Measurements from ENCODE around the gene FBF1.
"Not testable (repeated sequence)": the region's sequence is repeated elsewhere in the genome, so short reads cannot be mapped to it uniquely, and the experiment has no call there.

Gene FBF1

GRCh38 chr17:75874323-75875181, 66.3 kb downstream of the FBF1 start:
- Histone ChIP-seq H3K4me1 (ENCODE audit: low read depth, poor library complexity, severe bottlenecking) (peaks cover 39% of the 10 kb centered on the region), H3K36me3 (ENCODE audit: insufficient read depth) (no peaks in the 10 kb centered on the region), H2AFZ (ENCODE audit: low read depth) (no peak overlapping the region), H3K9ac (no peak overlapping the region), H3K4me3 (IDR thresholded peaks at IDR 0.05; ENCODE audit: insufficient read depth, low read depth, low read length) (no peak overlapping the region), H4K20me1 (ENCODE audit: insufficient read depth) (no peaks in the 10 kb centered on the region), H3K27me3 (ENCODE audit: insufficient read depth, low read depth) (no peaks in the 10 kb centered on the region), H3K27ac (peak overlapping the region; percentile 89; the same call in 1 of the 2 replicates), H3K4me2 (no peak overlapping the region), H3K79me2 (ENCODE audit: insufficient read depth, low read depth) (peaks cover 25% of the 10 kb centered on the region)
- no peak for TF ChIP-seq CTCF (conservative IDR thresholded peaks at IDR 0.05; ENCODE audit: low read depth, low read length)

GRCh38 chr17:75873587-75874322, 67.1 kb downstream of the FBF1 start:
- no peak overlapping the region; the same call in 1 of the 2 replicates for H3K9ac ChIP-seq
- peak overlapping the region; percentile 67; the same call in 1 of the 2 replicates for H3K4me2 ChIP-seq
- TF ChIP-seq CTCF (conservative IDR thresholded peaks at IDR 0.05; ENCODE audit: low read depth, low read length) = no peak
- H3K4me3 ChIP-seq (IDR thresholded peaks at IDR 0.05; ENCODE audit: insufficient read depth, low read depth, low read length) = no peak overlapping the region
- no peak overlapping the region for H2AFZ ChIP-seq (ENCODE audit: low read depth)
- H3K4me1 ChIP-seq (ENCODE audit: low read depth, poor library complexity, severe bottlenecking) = peaks cover 33% of the 10 kb centered on the region
- no peaks in the 10 kb centered on the region for H3K36me3 ChIP-seq (ENCODE audit: insufficient read depth)
- H3K27ac ChIP-seq = peak overlapping the region; percentile 89
- H3K27me3 ChIP-seq (ENCODE audit: insufficient read depth, low read depth) = no peaks in the 10 kb centered on the region
- peaks cover 25% of the 10 kb centered on the region for H3K79me2 ChIP-seq (ENCODE audit: insufficient read depth, low read depth)
- H4K20me1 ChIP-seq (ENCODE audit: insufficient read depth) = no peaks in the 10 kb centered on the region

GRCh38 chr17:75872434-75873351, 68.1 kb downstream of the FBF1 start:
- H3K36me3 ChIP-seq (ENCODE audit: insufficient read depth) = no peaks in the 10 kb centered on the region
- H3K9ac ChIP-seq = peak overlapping the region; percentile 49; the same call in 1 of the 2 replicates
- H4K20me1 ChIP-seq (ENCODE audit: insufficient read depth) = no peaks in the 10 kb centered on the region
- H3K4me3 ChIP-seq (IDR thresholded peaks at IDR 0.05; ENCODE audit: insufficient read depth, low read depth, low read length) = no peak overlapping the region
- H3K4me2 ChIP-seq = peak overlapping the region; percentile 67
- H3K79me2 ChIP-seq (ENCODE audit: insufficient read depth, low read depth) = peaks cover 23% of the 10 kb centered on the region
- peak overlapping the region; percentile 89 for H3K27ac ChIP-seq
- TF ChIP-seq CTCF (conservative IDR thresholded peaks at IDR 0.05; ENCODE audit: low read depth, low read length) = no peak
- H3K27me3 ChIP-seq (ENCODE audit: insufficient read depth, low read depth) = no peaks in the 10 kb centered on the region
- peaks cover 33% of the 10 kb centered on the region for H3K4me1 ChIP-seq (ENCODE audit: low read depth, poor library complexity, severe bottlenecking)
- peak overlapping the region; percentile 15; the same call in 1 of the 2 replicates for H2AFZ ChIP-seq (ENCODE audit: low read depth)

GRCh38 chr17:75870228-75870627, 70.6 kb downstream of the FBF1 start:
- not testable (repeated sequence) for H3K36me3 ChIP-seq (ENCODE audit: insufficient read depth); H4K20me1 ChIP-seq (ENCODE audit: insufficient read depth); H3K27ac ChIP-seq; H3K4me3 ChIP-seq (IDR thresholded peaks at IDR 0.05; ENCODE audit: insufficient read depth, low read depth, low read length); H3K79me2 ChIP-seq (ENCODE audit: insufficient read depth, low read depth); H3K4me2 ChIP-seq; H2AFZ ChIP-seq (ENCODE audit: low read depth); H3K9ac ChIP-seq; H3K27me3 ChIP-seq (ENCODE audit: insufficient read depth, low read depth)
- H3K4me1 ChIP-seq (ENCODE audit: low read depth, poor library complexity, severe bottlenecking) = peaks cover 42% of the 10 kb centered on the region
